Measurements from ENCODE around the gene GLIPR1L1.

GLIPR1L1 gene

GRCh38 chr12:75349946-75350345 is 15.5 kb downstream of the GLIPR1L1 start:
- no peak for DNase-seq (ENCODE audit: extremely low read depth in 1 of 2, low read depth in 1 of 2)

- no peak for DNase-seq (ENCODE audit: extremely low read depth in 1 of 2, low read depth in 1 of 2)
Measured at GRCh38 chr12:75350413-75350812, 15.9 kb downstream of the GLIPR1L1 start.

GRCh38 chr12:75354011-75354410 is 19.5 kb downstream of the GLIPR1L1 start:
- no peak for DNase-seq (ENCODE audit: extremely low read depth in 1 of 2, low read depth in 1 of 2)

- DNase-seq (ENCODE audit: extremely low read depth in 1 of 2, low read depth in 1 of 2), result no peak
Measured at GRCh38 chr12:75360920-75361319, 26.4 kb downstream of the GLIPR1L1 start.

GRCh38 chr12:75361408-75361807 is 26.9 kb downstream of the GLIPR1L1 start:
- DNase-seq (ENCODE audit: extremely low read depth in 1 of 2, low read depth in 1 of 2), result no peak

- no peak for DNase-seq (ENCODE audit: extremely low read depth in 1 of 2, low read depth in 1 of 2)
Measured at GRCh38 chr12:75364919-75365318, 30.4 kb downstream of the GLIPR1L1 start.

- no peak for DNase-seq (ENCODE audit: extremely low read depth in 1 of 2, low read depth in 1 of 2)
Measured at GRCh38 chr12:75366629-75367028, 32.2 kb downstream of the GLIPR1L1 start.

GRCh38 chr12:75374971-75375370 is 40.5 kb downstream of the GLIPR1L1 start:
- no peak for DNase-seq (ENCODE audit: extremely low read depth in 1 of 2, low read depth in 1 of 2)

- no peak for DNase-seq (ENCODE audit: extremely low read depth in 1 of 2, low read depth in 1 of 2)
Measured at GRCh38 chr12:75378354-75378753, 43.9 kb downstream of the GLIPR1L1 start.

- DNase-seq (ENCODE audit: extremely low read depth in 1 of 2, low read depth in 1 of 2), result no peak
Measured at GRCh38 chr12:75389061-75389460, 54.6 kb downstream of the GLIPR1L1 start.

GRCh38 chr12:75389706-75390105 is 55.2 kb downstream of the GLIPR1L1 start:
- DNase-seq (ENCODE audit: extremely low read depth in 1 of 2, low read depth in 1 of 2), result no peak

- no peak for DNase-seq (ENCODE audit: extremely low read depth in 1 of 2, low read depth in 1 of 2)
Measured at GRCh38 chr12:75390156-75390898, 55.9 kb downstream of the GLIPR1L1 start.

- peak; percentile 85 to 89 for DNase-seq (ENCODE audit: extremely low read depth in 1 of 2, low read depth in 1 of 2)
Measured at GRCh38 chr12:75390899-75391538, 56.5 kb downstream of the GLIPR1L1 start, which contains the start of gene GLIPR1L2. Gene GLIPR1L2, plus strand, starts transcription at chr12:75391089. Its CDS starts 28 bp downstream, at chr12:75391117.

GRCh38 chr12:75404231-75404630 is 69.8 kb downstream of the GLIPR1L1 start:
- no peak for DNase-seq (ENCODE audit: extremely low read depth in 1 of 2, low read depth in 1 of 2)

- no peak for DNase-seq (ENCODE audit: extremely low read depth in 1 of 2, low read depth in 1 of 2)
Measured at GRCh38 chr12:75407683-75408082, 73.2 kb downstream of the GLIPR1L1 start.

GRCh38 chr12:75409830-75410229 is 75.4 kb downstream of the GLIPR1L1 start:
- DNase-seq (ENCODE audit: extremely low read depth in 1 of 2, low read depth in 1 of 2), result no peak

GRCh38 chr12:75414671-75415070 is 80.2 kb downstream of the GLIPR1L1 start:
- no peak for DNase-seq (ENCODE audit: extremely low read depth in 1 of 2, low read depth in 1 of 2)

GRCh38 chr12:75419841-75420240 is 85.4 kb downstream of the GLIPR1L1 start:
- DNase-seq (ENCODE audit: extremely low read depth in 1 of 2, low read depth in 1 of 2), result no peak
